Measurements from ENCODE around the gene PAM. TPM values are rescaled to one million over a fixed set of nuclear protein-coding genes. Genes with fewer than 3 reads are reported as not detected.

PAM gene
- total and polyA plus RNA-seq, 2 of the 13 experiments (the other 11 are each of a cell fraction or from before 2014, with no cell fraction given): 20.2 to 79.1 TPM

GRCh38 chr5:102762095-102762534, 7.0 kb downstream of the PAM start (continued):
- no peak for TF ChIP-seq AKNA (CRISPR knock-in tag; IDR thresholded peaks at IDR 0.05; ENCODE audit: borderline replicate concordance)
- no peak for TF ChIP-seq NFRKB (IDR thresholded peaks at IDR 0.05)

GRCh38 chr5:102762562-102763227, 7.6 kb downstream of the PAM start:
- Histone ChIP-seq H3K36me3 (replicated peaks in 1 of 2; ENCODE audit: control insufficient read depth in 1 of 2, insufficient read depth in 2 of 2, low read length in 2 of 2) (no peaks in the 10 kb centered on the region), H3K4me1 (ENCODE audit: insufficient read depth, low read length) (no peaks in the 10 kb centered on the region), H2AFZ (ENCODE audit: low read length) (no peak overlapping the region), H3K27ac (ENCODE audit: extremely low read length, insufficient read depth, low read length) (no peak overlapping the region), H4K20me1 (ENCODE audit: insufficient read depth, low read length) (no peaks in the 10 kb centered on the region), H3K4me2 (ENCODE audit: low read depth, low read length) (no peak overlapping the region), H3K79me2 (ENCODE audit: insufficient read depth, low read length) (peaks cover 2% of the 10 kb centered on the region), H3K4me3 (replicated peaks in 1 of 3; ENCODE audit: insufficient read depth in 1 of 3, low read depth in 2 of 3, low read length in 3 of 3) (no peak overlapping the region), H3K27me3 (ENCODE audit: control insufficient read depth in 1 of 2, insufficient read depth in 2 of 2, low read length in 2 of 2) (no peaks in the 10 kb centered on the region; a peak in 1 of 5 replicates), H3K9ac (ENCODE audit: insufficient read depth, low read depth, low read length) (no peak overlapping the region), H3K9me3 (ENCODE audit: low read length) (no peaks in the 10 kb centered on the region)
- no TSS peak for BruUV-seq (replicated peaks)
- ATAC-seq: no peak
- intact Hi-C loops (cut with micrococcal nuclease; ENCODE audit: unreplicated experiment): no loop called here
- CTCF ChIA-PET (ENCODE audit: low intra/inter-chr PET ratio, low total read pairs): no interaction called here
- POLR2A ChIA-PET: no interaction called here
- no peak for DNase-seq (ENCODE audit: low spot score)
- in situ Hi-C loops (cut with HindIII; ENCODE audit: extremely low pct_ligation_motif_present, low pct_unique_long_range_greater_than_20kb): no loop called here
- WGBS (ENCODE audit: low lambda C conversion rate): 68% methylated on average over 4 of the region's 4 CpGs
- no peak for FAIRE-seq
- TF ChIP-seq ZMYM3 (CRISPR knock-in tag; IDR thresholded peaks at IDR 0.05) (no peak), GLI4 (CRISPR knock-in tag; IDR thresholded peaks at IDR 0.05; ENCODE audit: borderline replicate concordance) (no peak), NFYC (CRISPR knock-in tag; IDR thresholded peaks at IDR 0.05) (no peak), FOXM1 (CRISPR knock-in tag; IDR thresholded peaks at IDR 0.05) (no peak), IRF1 (CRISPR knock-in tag; IDR thresholded peaks at IDR 0.05; ENCODE audit: low read depth) (no peak), SCMH1 (CRISPR knock-in tag; IDR thresholded peaks at IDR 0.05; ENCODE audit: borderline replicate concordance) (no peak), ZNF138 (CRISPR knock-in tag; IDR thresholded peaks at IDR 0.05; ENCODE audit: low read depth) (no peak), HNF1A (IDR thresholded peaks at IDR 0.05; ENCODE audit: low read depth) (no peak), HNF1A (CRISPR knock-in tag; IDR thresholded peaks at IDR 0.05; ENCODE audit: borderline replicate concordance) (no peak), SPEN (CRISPR knock-in tag; IDR thresholded peaks at IDR 0.05; ENCODE audit: low read depth) (no peak), SIN3A (IDR thresholded peaks at IDR 0.05; ENCODE audit: borderline replicate concordance, low read depth, low read length) (no peak), SALL1 (CRISPR knock-in tag; IDR thresholded peaks at IDR 0.05) (no peak)
